ENCODE data around the gene ARHGDIA. TPM values are rescaled to one million over a fixed set of nuclear protein-coding genes. Genes with fewer than 3 reads are reported as not detected.

Gene ARHGDIA
- 101 and 134 TPM in 2 replicates for total RNA-seq

DNA sequence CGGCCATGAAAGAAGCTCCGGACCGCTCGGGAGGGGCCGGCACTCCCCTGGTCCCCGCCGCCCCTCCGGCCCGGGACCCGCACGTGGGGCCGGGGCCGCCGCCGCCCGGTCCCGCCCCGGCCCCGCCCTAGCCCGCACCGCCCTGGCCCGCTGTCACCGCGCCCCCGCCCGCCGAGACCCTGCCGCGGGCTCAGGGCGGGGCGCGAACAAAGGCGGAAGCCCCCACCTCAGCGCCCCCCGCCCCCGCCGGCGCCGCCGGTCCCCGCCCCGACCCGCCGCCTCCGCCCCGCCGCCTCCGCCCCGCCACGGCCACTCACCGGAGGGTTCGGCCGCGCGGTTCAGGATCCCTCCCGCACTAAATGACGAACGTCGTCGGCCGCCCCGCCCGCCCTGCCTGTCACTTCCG lies at the start of gene ARHGDIA:
Gene ARHGDIA (minus strand): TSS at position 357 of the 406 bp plus-strand sequence. CDS start 1,407 bp downstream, outside the sequence.

DNA sequence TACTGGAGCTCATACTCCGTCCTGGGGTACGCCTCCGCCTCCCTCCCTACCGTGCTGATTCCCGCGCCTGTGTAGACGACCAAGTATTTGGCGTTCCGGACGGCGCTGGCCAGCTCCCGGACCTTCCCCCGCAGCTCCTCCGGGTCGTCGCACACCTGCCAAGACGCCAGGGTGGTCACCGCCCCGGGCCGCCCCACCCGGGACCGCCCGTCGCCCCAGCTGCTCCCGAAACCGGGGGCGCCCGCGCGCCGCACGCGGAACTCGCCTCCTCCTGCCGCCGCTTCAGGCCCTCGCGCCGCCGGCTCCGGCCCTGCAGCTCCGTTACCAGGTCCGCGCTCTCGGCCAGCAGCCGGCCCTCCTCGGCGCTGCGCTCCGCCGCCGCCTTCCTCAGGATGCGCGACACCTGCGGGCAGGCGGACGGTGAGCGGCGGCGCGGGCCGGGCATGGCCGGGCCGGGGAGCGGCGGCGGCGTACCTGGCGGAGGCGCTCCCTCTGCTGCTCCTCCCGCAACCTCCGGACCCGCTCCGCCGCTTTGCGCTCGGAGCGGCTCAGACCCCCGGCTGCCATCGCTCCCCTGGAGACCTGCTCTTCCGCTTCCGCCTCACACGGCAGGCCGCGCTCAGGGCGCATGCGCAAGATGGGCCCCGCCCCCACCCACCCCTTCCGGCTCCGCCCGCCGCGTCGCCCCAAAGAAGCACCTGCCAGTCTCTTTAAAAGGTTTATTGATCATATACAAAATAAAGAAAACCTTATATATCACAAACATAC lies 46.6 kb upstream of the ARHGDIA start, which contains the start of gene SIRT7:
Gene SIRT7 (minus strand): TSS at position 612 of the 768 bp plus-strand sequence. CDS start 45 bp downstream, at position 567.

DNA sequence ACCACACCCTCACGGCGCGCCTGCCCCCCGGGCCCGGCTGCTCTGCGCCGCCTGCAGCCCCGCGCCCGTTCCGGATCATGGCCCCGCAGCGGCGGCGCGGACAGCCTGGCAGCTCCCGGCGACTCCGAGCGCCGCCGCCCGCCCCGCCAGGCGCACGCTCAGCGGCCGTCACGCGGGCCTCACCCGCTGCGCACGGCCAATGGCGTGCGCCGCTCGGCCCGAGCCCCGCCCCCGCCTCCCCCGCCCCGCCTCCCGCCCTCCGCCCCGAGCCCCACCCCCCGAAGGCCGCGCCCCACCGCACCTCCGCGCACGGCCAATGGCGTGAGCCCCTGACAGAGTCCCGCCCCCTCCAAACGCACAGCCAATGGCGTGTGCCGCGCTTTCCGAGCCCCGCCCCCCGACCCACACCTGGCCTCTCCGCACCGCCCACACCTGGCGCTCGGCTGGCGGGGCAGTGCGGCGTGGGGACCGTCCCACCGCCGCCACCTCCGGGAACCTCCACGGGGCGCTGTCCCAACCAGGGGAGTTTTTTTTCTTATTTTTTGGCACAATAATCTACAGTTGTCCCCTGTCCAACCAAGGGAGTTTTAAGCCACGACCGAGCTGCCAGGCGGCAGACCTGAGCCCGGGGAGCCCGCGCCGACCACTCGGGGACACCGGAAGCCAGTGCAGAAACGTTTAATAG lies 40.3 kb upstream of the ARHGDIA start, which contains the start of gene PCYT2:
Gene PCYT2 (minus strand): TSS at position 123 of the 685 bp plus-strand sequence. CDS start 44 bp downstream, at position 79.

GRCh38 chr17:81902023-81902652 lies 31.0 kb upstream of the ARHGDIA start, which contains the start of gene NPB:
TSS of gene NPB (plus strand) at chr17:81902238. CDS start at chr17:81902278, 40 bp downstream.

GRCh38 chr17:81859906-81860755 lies 11.0 kb downstream of the ARHGDIA start, which contains the start of gene P4HB:
TSS of gene P4HB (minus strand) at chr17:81860535. CDS start at chr17:81860471, 64 bp downstream.

DNA sequence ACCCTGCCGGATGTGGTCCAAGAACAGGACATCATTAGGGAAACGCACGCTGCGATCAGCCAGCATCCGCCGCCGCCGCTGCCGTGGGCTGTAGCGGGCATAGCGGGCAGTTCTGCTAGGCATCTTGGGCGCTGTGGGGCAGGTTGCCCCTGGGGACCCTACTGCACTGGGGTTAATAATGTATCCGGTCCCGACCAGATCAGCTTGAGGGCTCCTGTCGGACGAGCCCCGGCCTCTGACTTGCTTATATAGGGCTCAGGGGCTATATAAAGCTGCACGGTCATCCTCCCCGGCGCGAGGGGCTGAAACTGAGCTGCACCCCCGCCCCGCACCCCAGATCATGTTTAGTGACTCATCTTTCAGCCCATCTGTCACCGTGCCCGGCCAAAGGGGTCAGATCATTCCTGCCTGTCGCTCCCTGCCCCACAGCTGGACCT lies 36.3 kb downstream of the ARHGDIA start, which contains the start of gene PPP1R27:
Gene PPP1R27 (minus strand): TSS at position 220 of the 437 bp plus-strand sequence. CDS start 97 bp downstream, at position 123.

GRCh38 chr17:81833160-81833920 lies 37.8 kb downstream of the ARHGDIA start, which contains the start of gene MCRIP1:
TSS of gene MCRIP1 (minus strand) at chr17:81833291. CDS start at chr17:81824506, 8,785 bp downstream.

Other genes with a start within 250 kb of the ARHGDIA start
- 64.6 and 78.3 TPM in 2 replicates for gene NPLOC4, start 234.2 kb downstream of the ARHGDIA start, total RNA-seq
- gene TSPAN10, start 234.1 kb downstream of the ARHGDIA start, total RNA-seq: 2.9 and 4.3 TPM in 2 replicates
- gene PDE6G, start 214.8 kb downstream of the ARHGDIA start, total RNA-seq: 0.54 and 0.65 TPM in 2 replicates
- 14.4 and 16.1 TPM in 2 replicates for gene OXLD1, start 204.7 kb downstream of the ARHGDIA start, total RNA-seq
- gene CCDC137, start 204.6 kb downstream of the ARHGDIA start, total RNA-seq: 7.2 and 7.4 TPM in 2 replicates
- 27.1 and 29.9 TPM in 2 replicates for gene ARL16, start 187.5 kb downstream of the ARHGDIA start, total RNA-seq
- 69.5 and 83.4 TPM in 2 replicates for gene HGS, start 187.3 kb downstream of the ARHGDIA start, total RNA-seq
- 15.7 and 17.6 TPM in 2 replicates for gene MRPL12, start 168.0 kb downstream of the ARHGDIA start, total RNA-seq
- 8.9 and 10.2 TPM in 2 replicates for gene SLC25A10, start 159.1 kb downstream of the ARHGDIA start, total RNA-seq
- not detected in 2 replicates for gene GCGR, start 67.2 kb downstream of the ARHGDIA start, total RNA-seq
- 74.4 and 76.3 TPM in 2 replicates for gene MCRIP1, start 38.0 kb downstream of the ARHGDIA start, total RNA-seq
- gene PPP1R27, start 36.3 kb downstream of the ARHGDIA start, total RNA-seq: not detected in 2 replicates
- 1,029 and 1,052 TPM in 2 replicates for gene P4HB, start 10.8 kb downstream of the ARHGDIA start, total RNA-seq
- 73.4 and 74.3 TPM in 2 replicates for gene ALYREF, start 20.2 kb upstream of the ARHGDIA start, total RNA-seq
- 121 and 124 TPM in 2 replicates for gene ANAPC11, start 20.4 kb upstream of the ARHGDIA start, total RNA-seq
- gene NPB, start 30.9 kb upstream of the ARHGDIA start, total RNA-seq: 0.13 and 0.43 TPM in 2 replicates
- gene PCYT2, start 40.1 kb upstream of the ARHGDIA start, total RNA-seq: 29.8 and 32.8 TPM in 2 replicates
- gene SIRT7, start 46.8 kb upstream of the ARHGDIA start, total RNA-seq: 15.4 and 15.7 TPM in 2 replicates
- 12.9 and 14.5 TPM in 2 replicates for gene MAFG, start 56.4 kb upstream of the ARHGDIA start, total RNA-seq
- gene PYCR1, start 66.0 kb upstream of the ARHGDIA start, total RNA-seq: 64.2 and 98.0 TPM in 2 replicates
- gene MYADML2, start 75.9 kb upstream of the ARHGDIA start, total RNA-seq: not detected in 2 replicates
- not detected in 2 replicates for gene NOTUM, start 89.8 kb upstream of the ARHGDIA start, total RNA-seq
- 18.8 and 22.2 TPM in 2 replicates for gene ASPSCR1, start 106.3 kb upstream of the ARHGDIA start, total RNA-seq
- 17.1 and 25.3 TPM in 2 replicates for gene CENPX, start 151.5 kb upstream of the ARHGDIA start, total RNA-seq
- gene LRRC45, start 152.0 kb upstream of the ARHGDIA start, total RNA-seq: 7.5 and 7.7 TPM in 2 replicates
- 2.1 and 7.1 TPM in 2 replicates for gene RAC3, start 160.3 kb upstream of the ARHGDIA start, total RNA-seq
- 31.0 and 31.9 TPM in 2 replicates for gene DCXR, start 166.4 kb upstream of the ARHGDIA start, total RNA-seq
- gene RFNG, start 180.5 kb upstream of the ARHGDIA start, total RNA-seq: 33.5 and 43.4 TPM in 2 replicates
- 70.8 and 78.7 TPM in 2 replicates for gene GPS1, start 180.6 kb upstream of the ARHGDIA start, total RNA-seq
- 22.8 and 35.9 TPM in 2 replicates for gene DUS1L, start 194.5 kb upstream of the ARHGDIA start, total RNA-seq
- gene FASN, start 226.9 kb upstream of the ARHGDIA start, total RNA-seq: 40.9 and 57.5 TPM in 2 replicates

Data from articular chondrocyte of knee joint (primary cell).